ENCODE measurements around the gene ZBTB16.
A peak's percentile ranks its signal among the peaks of the same experiment; 100 is the strongest.

- peak; percentile 60 for TF ChIP-seq CTCF (IDR thresholded peaks at IDR 0.05; ENCODE audit: low read length)
- TF ChIP-seq EZH2 (optimal IDR thresholded peaks at IDR 0.05; ENCODE audit: low read depth, low read length): no peak
- no peak for TF ChIP-seq EZH2phosphoT487 (IDR thresholded peaks at IDR 0.05; ENCODE audit: low read length)
These were observed 221.2 kb downstream of the ZBTB16 start for GRCh38 chr11:114280696-114281095.

Data from MM.1S (cell line).